Body of pancreas (tissue), 4 donors: ENCODE data around the gene GLI1. TPM values are rescaled to one million over a fixed set of nuclear protein-coding genes. Genes with fewer than 3 reads are reported as not detected.
A peak's percentile ranks its signal among the peaks of the same experiment; 100 is the strongest.

Source experiments
- ATAC-seq: fragments of 150-250 bp; one replicate; pipeline ENCODE4 v1.9.1; 2016
- DNase-seq, 4 donors: peaks; one replicate each; pipeline ENCODE4 v3.0.0-alpha.2; 2019
- H3K27ac ChIP-seq, 4 donors: fragments of 200-600 bp; sonication (generic); 1 replicate in 3 of 4; 2 replicates in 1 of 4; pipeline versions ENCODE4 v1.5.1 to v1.6.1; 2016 to 2019; ENCODE audit warnings: mild to moderate bottlenecking in 1 of 4, mixed read lengths in 1 of 4, moderate library complexity in 1 of 4
- H3K27me3 ChIP-seq, 2 donors: fragments of 200-600 bp; sonication (generic); one replicate each; pipeline ENCODE4 v1.6.0; 2016; ENCODE audit warnings: mild to moderate bottlenecking in 1 of 2
- H3K36me3 ChIP-seq, 2 donors: fragments of 200-600 bp; sonication (generic); replicated peaks in 1 of 2; 2 replicates each; pipeline ENCODE4 v1.5.1; 2016; ENCODE audit warnings: low read depth in 2 of 2; ENCODE audit not compliant: insufficient read depth in 1 of 2
- H3K4me1 ChIP-seq: fragments of 200-600 bp; sonication (generic); one replicate; pipeline ENCODE4 v1.6.0; 2016
- H3K4me3 ChIP-seq, 2 donors: fragments of 200-600 bp; sonication (generic); 1 replicate in 1 of 2; 2 replicates in 1 of 2; pipeline ENCODE4 v1.5.1; 2016 to 2019
- H3K9me3 ChIP-seq, 3 donors: fragments of 200-600 bp; sonication (generic); 1 replicate in 2 of 3; 2 replicates in 1 of 3; pipeline ENCODE4 v1.5.1; 2016
- CTCF ChIP-seq, 7 experiments: fragments of 450-650 bp in 4 of 7; fragments of 200-600 bp in 3 of 7; sonication (generic) in 3 of 7; IDR thresholded peaks; one replicate each; pipeline ENCODE4 v1.5.1; 2016 to 2019; ENCODE audit warnings: antibody characterized with exemption in 7 of 7
- POLR2A ChIP-seq, 3 donors: fragments of 450-650 bp; IDR thresholded peaks; one replicate each; pipeline ENCODE4 v1.6.1; 2016; ENCODE audit warnings: antibody characterized with exemption in 3 of 3, mild to moderate bottlenecking in 2 of 3
- WGBS, 2 donors: methylation state at CpG; one replicate each; pipeline ENCODE4 v1.1.5; 2017; 5-methylcytosine and 5-hydroxymethylcytosine counted together
- intact Hi-C: fragments of 100-400 bp; cut with DNase I; formaldehyde crosslinking; loops from one replicate; pipeline ENCODE4 v1.15.1; 2023
- total RNA-seq, 2 donors: library from RNA; depleted of rRNA; stranded (reverse); fragments of >200 nt; gene quantifications; one replicate each; pipeline ENCODE4 v1.1.0, GENCODE V29; 2016

The GLI1 gene
- total RNA-seq, 2 donors from 2014 or later: 1.0 TPM; not detected in 1

GRCh38 chr12:57452937-57453509 is 6.6 kb upstream of the GLI1 start:
- peaks cover 9% of the 10 kb centered on the region for H3K4me1 ChIP-seq
- intact Hi-C loops: loop anchor here (5.0 kb wide), 1 partner anchor 151 kb away; no protein-coding TSS in a partner anchor
- DNase-seq: peak; percentile 82 to 88 (median 84)
- WGBS, 2 donors: 4 to 12% methylated on average over 6 to 7 of the region's 7 CpGs
- H3K27me3 ChIP-seq: no peaks in the 10 kb centered on the region
- TF ChIP-seq POLR2A (IDR thresholded peaks at IDR 0.05) (no peak), CTCF (IDR thresholded peaks at IDR 0.05) (peak; percentile 81 to 90 (median 88))
- H3K4me3 ChIP-seq: no peak overlapping the region
- no peaks in the 10 kb centered on the region for H3K9me3 ChIP-seq
- no peaks in the 10 kb centered on the region for H3K36me3 ChIP-seq
- peak; percentile 83 for ATAC-seq
- H3K27ac ChIP-seq: no peak overlapping the region

GRCh38 chr12:57454213-57454565 is 5.4 kb upstream of the GLI1 start:
- ATAC-seq (no peak), DNase-seq (no peak)
- Histone ChIP-seq H3K27me3 (no peaks in the 10 kb centered on the region), H3K27ac (no peak overlapping the region), H3K36me3 (no peaks in the 10 kb centered on the region), H3K4me3 (no peak overlapping the region), H3K4me1 (peaks cover 9% of the 10 kb centered on the region), H3K9me3 (no peaks in the 10 kb centered on the region)
- TF ChIP-seq POLR2A (IDR thresholded peaks at IDR 0.05) (no peak), CTCF (IDR thresholded peaks at IDR 0.05) (no peak)
- WGBS, 2 donors: 91 to 93% methylated on average over 2 of the region's 2 CpGs
- intact Hi-C loops: loop anchor here (5.0 kb wide), 1 partner anchor 152 kb away; no protein-coding TSS in a partner anchor

- Histone ChIP-seq H3K36me3 (no peaks in the 10 kb centered on the region), H3K27me3 (no peaks in the 10 kb centered on the region), H3K4me3 (no peak within 1 kb of the TSS), H3K27ac (peak within 1 kb of the TSS in 1 of 4 donors; percentile 25), H3K9me3 (no peaks in the 10 kb centered on the region), H3K4me1 (peaks cover 9% of the 10 kb centered on the region)
- intact Hi-C loops: loop anchor here (5.0 kb wide), 1 partner anchor 152 kb away; no protein-coding TSS in a partner anchor
- ATAC-seq: no peak
- peak in 1 of 4 donors; percentile 63 for DNase-seq
- WGBS, 2 donors: 59 to 61% methylated on average over 3 to 10 of the region's 10 CpGs
- TF ChIP-seq POLR2A (IDR thresholded peaks at IDR 0.05) (no peak), CTCF (IDR thresholded peaks at IDR 0.05) (no peak)
Observed at GRCh38 chr12:57454566-57455373, 4.8 kb upstream of the GLI1 start, which contains the start of gene INHBE. Gene INHBE, plus strand, starts transcription at chr12:57455307. Its CDS starts 230 bp downstream, at chr12:57455537.

- TF ChIP-seq POLR2A (IDR thresholded peaks at IDR 0.05) (no peak), CTCF (IDR thresholded peaks at IDR 0.05) (no peak)
- WGBS, 2 donors: 45 to 51% methylated on average over 6 to 10 of the region's 10 CpGs
- ATAC-seq: no peak
Observed at GRCh38 chr12:57455374-57456144, 4.0 kb upstream of the GLI1 start.

More at GRCh38 chr12:57455374-57456144, 4.0 kb upstream of the GLI1 start:
- Histone ChIP-seq H3K4me1 (peaks cover 15% of the 10 kb centered on the region), H3K27ac (peak overlapping the region in 1 of 4 donors; percentile 25), H3K9me3 (no peaks in the 10 kb centered on the region), H3K36me3 (no peaks in the 10 kb centered on the region), H3K4me3 (no peak overlapping the region), H3K27me3 (no peaks in the 10 kb centered on the region)
- no peak for DNase-seq
- intact Hi-C loops: no loop called here
